NOMO-1 treated with dmso at 0.1 percent for 144 hours (cell line): ENCODE results near the gene MAF.

Source experiments
- DNase-seq: peaks from one replicate; lab custom pipeline; 2025; ENCODE audit not compliant: unreplicated experiment; lab: John Stamatoyannopoulos, UW

MAF gene

GRCh38 chr16:79600638-79601091, at the start of gene MAF:
TSS of gene MAF (minus strand) at chr16:79600737. CDS start at chr16:79599902, 835 bp downstream.
- DNase-seq: peak; percentile 83

GRCh38 chr16:79648826-79649225, 48.3 kb upstream of the MAF start:
- DNase-seq: no peak

- DNase-seq: no peak
These were observed 47.0 kb upstream of the MAF start for GRCh38 chr16:79647586-79647985.

GRCh38 chr16:79645701-79646100, 45.2 kb upstream of the MAF start:
- no peak for DNase-seq

GRCh38 chr16:79644971-79645667, 44.6 kb upstream of the MAF start:
- DNase-seq: no peak

GRCh38 chr16:79642652-79643051, 42.1 kb upstream of the MAF start:
- DNase-seq: no peak

GRCh38 chr16:79640513-79641360, 40.2 kb upstream of the MAF start:
- DNase-seq: no peak

- DNase-seq: no peak
These were observed 39.2 kb upstream of the MAF start for GRCh38 chr16:79639576-79640311.

- DNase-seq: no peak
These were observed 37.8 kb upstream of the MAF start for GRCh38 chr16:79638386-79638785.

- DNase-seq: no peak
These were observed 35.0 kb upstream of the MAF start for GRCh38 chr16:79635488-79635887.

- DNase-seq: no peak
These were observed 33.8 kb upstream of the MAF start for GRCh38 chr16:79634298-79634697.

- DNase-seq: no peak
These were observed 31.8 kb upstream of the MAF start for GRCh38 chr16:79632289-79632688.

- DNase-seq: no peak
These were observed 28.5 kb upstream of the MAF start for GRCh38 chr16:79628988-79629387.

GRCh38 chr16:79628501-79628975, 28.0 kb upstream of the MAF start:
- DNase-seq: no peak

GRCh38 chr16:79627092-79627491, 26.6 kb upstream of the MAF start:
- no peak for DNase-seq

GRCh38 chr16:79625738-79626137, 25.2 kb upstream of the MAF start:
- DNase-seq: no peak

GRCh38 chr16:79623824-79624223, 23.3 kb upstream of the MAF start:
- DNase-seq: no peak

- DNase-seq: no peak
These were observed 22.5 kb upstream of the MAF start for GRCh38 chr16:79623062-79623461.

GRCh38 chr16:79621027-79621426, 20.5 kb upstream of the MAF start:
- DNase-seq: no peak

- DNase-seq: no peak
These were observed 18.1 kb upstream of the MAF start for GRCh38 chr16:79618692-79619050.

GRCh38 chr16:79618041-79618691, 17.6 kb upstream of the MAF start:
- no peak for DNase-seq
